GM18526 (cell line): ENCODE data around the gene DOCK2.

ENCODE experiments used
- POLR2A ChIP-seq: IDR thresholded peaks from 3 replicates; pipeline ENCODE4 v1.6.1; 2011; ENCODE audit not compliant: insufficient read length; ENCODE audit errors: extremely low read depth

The DOCK2 gene

GRCh38 chr5:169991115-169991869, 354.2 kb downstream of the DOCK2 start:
- no peak for TF ChIP-seq POLR2A

- no peak for TF ChIP-seq POLR2A
Observed at GRCh38 chr5:169992789-169993484, 355.9 kb downstream of the DOCK2 start.

- TF ChIP-seq POLR2A: no peak
Observed at GRCh38 chr5:169993485-169993790, 356.4 kb downstream of the DOCK2 start.

GRCh38 chr5:169997798-169998197, 360.7 kb downstream of the DOCK2 start:
- TF ChIP-seq POLR2A: no peak

GRCh38 chr5:169999621-170000020, 362.5 kb downstream of the DOCK2 start:
- no peak for TF ChIP-seq POLR2A

GRCh38 chr5:170000155-170000554, 363.1 kb downstream of the DOCK2 start:
- no peak for TF ChIP-seq POLR2A

GRCh38 chr5:170006021-170006420, 368.9 kb downstream of the DOCK2 start:
- TF ChIP-seq POLR2A: no peak

GRCh38 chr5:170008376-170008775, 371.3 kb downstream of the DOCK2 start:
- TF ChIP-seq POLR2A: no peak

GRCh38 chr5:170010595-170010994, 373.5 kb downstream of the DOCK2 start:
- no peak for TF ChIP-seq POLR2A

- no peak for TF ChIP-seq POLR2A
Observed at GRCh38 chr5:170011751-170012150, 374.7 kb downstream of the DOCK2 start.

- TF ChIP-seq POLR2A: no peak
Observed at GRCh38 chr5:170012622-170013021, 375.5 kb downstream of the DOCK2 start.

- TF ChIP-seq POLR2A: no peak
Observed at GRCh38 chr5:170020423-170020822, 383.3 kb downstream of the DOCK2 start.

GRCh38 chr5:170021506-170021905, 384.4 kb downstream of the DOCK2 start:
- no peak for TF ChIP-seq POLR2A

GRCh38 chr5:170025853-170026252, 388.8 kb downstream of the DOCK2 start:
- TF ChIP-seq POLR2A: no peak

GRCh38 chr5:170028124-170028523, 391.0 kb downstream of the DOCK2 start:
- no peak for TF ChIP-seq POLR2A

- no peak for TF ChIP-seq POLR2A
Observed at GRCh38 chr5:170034231-170034630, 397.2 kb downstream of the DOCK2 start.

GRCh38 chr5:170038241-170038640, 401.2 kb downstream of the DOCK2 start:
- TF ChIP-seq POLR2A: no peak
